Measurements from ENCODE around the gene KRTDAP. TPM values are rescaled to one million over a fixed set of nuclear protein-coding genes. Genes with fewer than 3 reads are reported as not detected.

Gene KRTDAP
- total RNA-seq, 1 donor from 2014 or later = 4.8 TPM

GRCh38 chr19:35512831-35513627 lies 22.8 kb upstream of the KRTDAP start:
- no peak overlapping the region for H3K4me3 Mint-ChIP-seq (ENCODE audit: low read depth)
- no peaks in the 10 kb centered on the region for H3K36me3 Mint-ChIP-seq (ENCODE audit: insufficient read depth)
- no peak for DNase-seq (ENCODE audit: low spot score, unreplicated experiment)
- TF ChIP-seq CTCF (IDR thresholded peaks at IDR 0.05; ENCODE audit: unreplicated experiment) = no peak
- no peaks in the 10 kb centered on the region for H3K9me3 Mint-ChIP-seq (ENCODE audit: low read depth)
- peaks cover 11% of the 10 kb centered on the region for H3K4me1 Mint-ChIP-seq (ENCODE audit: low read depth)
- peaks cover 16% of the 10 kb centered on the region for H3K27me3 Mint-ChIP-seq
- no peak overlapping the region for H3K27ac Mint-ChIP-seq

- H3K4me1 Mint-ChIP-seq (ENCODE audit: low read depth) = peaks cover 11% of the 10 kb centered on the region
- H3K4me3 Mint-ChIP-seq (ENCODE audit: low read depth) = no peak overlapping the region
- DNase-seq (ENCODE audit: low spot score, unreplicated experiment) = no peak
- H3K27me3 Mint-ChIP-seq = peaks cover 13% of the 10 kb centered on the region
- no peaks in the 10 kb centered on the region for H3K9me3 Mint-ChIP-seq (ENCODE audit: low read depth)
- H3K36me3 Mint-ChIP-seq (ENCODE audit: insufficient read depth) = peaks cover under 1% of the 10 kb centered on the region
- no peak for TF ChIP-seq CTCF (IDR thresholded peaks at IDR 0.05; ENCODE audit: unreplicated experiment)
- H3K27ac Mint-ChIP-seq = no peak overlapping the region
Observed at GRCh38 chr19:35511337-35511736, 21.1 kb upstream of the KRTDAP start.

- H3K9me3 Mint-ChIP-seq (ENCODE audit: low read depth) = no peaks in the 10 kb centered on the region
- H3K4me1 Mint-ChIP-seq (ENCODE audit: low read depth) = peaks cover 11% of the 10 kb centered on the region
- DNase-seq (ENCODE audit: low spot score, unreplicated experiment) = no peak
- peaks cover 13% of the 10 kb centered on the region for H3K27me3 Mint-ChIP-seq
- peak overlapping the region; percentile 97 for H3K4me3 Mint-ChIP-seq (ENCODE audit: low read depth)
- peaks cover 8% of the 10 kb centered on the region for H3K36me3 Mint-ChIP-seq (ENCODE audit: insufficient read depth)
- TF ChIP-seq CTCF (IDR thresholded peaks at IDR 0.05; ENCODE audit: unreplicated experiment) = no peak
- no peak overlapping the region for H3K27ac Mint-ChIP-seq
Observed at GRCh38 chr19:35510626-35510964, 20.3 kb upstream of the KRTDAP start.

- H3K27me3 Mint-ChIP-seq = peaks cover 13% of the 10 kb centered on the region
- no peaks in the 10 kb centered on the region for H3K9me3 Mint-ChIP-seq (ENCODE audit: low read depth)
- peaks cover 11% of the 10 kb centered on the region for H3K4me1 Mint-ChIP-seq (ENCODE audit: low read depth)
- peak; percentile 99 for TF ChIP-seq CTCF (IDR thresholded peaks at IDR 0.05; ENCODE audit: unreplicated experiment)
- H3K36me3 Mint-ChIP-seq (ENCODE audit: insufficient read depth) = peaks cover 11% of the 10 kb centered on the region
- peak overlapping the region; percentile 99 for H3K27ac Mint-ChIP-seq
- H3K4me3 Mint-ChIP-seq (ENCODE audit: low read depth) = peak overlapping the region; percentile 97
- peak; percentile 98 for DNase-seq (ENCODE audit: low spot score, unreplicated experiment)
Observed at GRCh38 chr19:35509861-35510625, 19.8 kb upstream of the KRTDAP start.

- Mint-ChIP-seq H3K9me3 (ENCODE audit: low read depth) (no peaks in the 10 kb centered on the region), H3K36me3 (ENCODE audit: insufficient read depth) (peaks cover 14% of the 10 kb centered on the region), H3K27ac (peak overlapping the region; percentile 99), H3K4me1 (ENCODE audit: low read depth) (peaks cover 10% of the 10 kb centered on the region), H3K27me3 (peaks cover 9% of the 10 kb centered on the region), H3K4me3 (ENCODE audit: low read depth) (peak overlapping the region; percentile 97)
- peak; percentile 25 for DNase-seq (ENCODE audit: low spot score, unreplicated experiment)
- no peak for TF ChIP-seq CTCF (IDR thresholded peaks at IDR 0.05; ENCODE audit: unreplicated experiment)
Observed at GRCh38 chr19:35509018-35509652, 18.9 kb upstream of the KRTDAP start.
